ENCODE results near the gene VAV3.

DNA sequence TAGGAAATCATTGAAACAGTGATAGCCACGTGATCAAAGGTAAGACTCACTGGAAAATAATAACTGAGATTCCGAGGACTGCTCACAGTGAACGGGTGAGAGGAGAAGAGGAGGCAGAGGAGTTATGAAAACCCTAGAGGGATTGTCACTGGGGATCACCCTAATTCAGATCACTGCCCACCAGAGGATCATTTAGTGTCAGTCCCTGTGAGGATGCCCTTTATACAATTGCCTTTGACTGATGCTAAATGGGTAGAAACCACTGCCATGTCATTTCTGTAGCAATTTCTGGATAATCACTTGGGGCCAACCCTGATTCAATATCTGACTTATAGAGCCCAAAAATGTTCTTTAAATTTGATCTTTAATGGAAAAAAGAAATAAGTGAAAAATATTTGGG is 14.1 kb upstream of the VAV3 start:
- no peak for TF ChIP-seq POLR2A (IDR thresholded peaks at IDR 0.05)
- TF ChIP-seq, protein P1, sequence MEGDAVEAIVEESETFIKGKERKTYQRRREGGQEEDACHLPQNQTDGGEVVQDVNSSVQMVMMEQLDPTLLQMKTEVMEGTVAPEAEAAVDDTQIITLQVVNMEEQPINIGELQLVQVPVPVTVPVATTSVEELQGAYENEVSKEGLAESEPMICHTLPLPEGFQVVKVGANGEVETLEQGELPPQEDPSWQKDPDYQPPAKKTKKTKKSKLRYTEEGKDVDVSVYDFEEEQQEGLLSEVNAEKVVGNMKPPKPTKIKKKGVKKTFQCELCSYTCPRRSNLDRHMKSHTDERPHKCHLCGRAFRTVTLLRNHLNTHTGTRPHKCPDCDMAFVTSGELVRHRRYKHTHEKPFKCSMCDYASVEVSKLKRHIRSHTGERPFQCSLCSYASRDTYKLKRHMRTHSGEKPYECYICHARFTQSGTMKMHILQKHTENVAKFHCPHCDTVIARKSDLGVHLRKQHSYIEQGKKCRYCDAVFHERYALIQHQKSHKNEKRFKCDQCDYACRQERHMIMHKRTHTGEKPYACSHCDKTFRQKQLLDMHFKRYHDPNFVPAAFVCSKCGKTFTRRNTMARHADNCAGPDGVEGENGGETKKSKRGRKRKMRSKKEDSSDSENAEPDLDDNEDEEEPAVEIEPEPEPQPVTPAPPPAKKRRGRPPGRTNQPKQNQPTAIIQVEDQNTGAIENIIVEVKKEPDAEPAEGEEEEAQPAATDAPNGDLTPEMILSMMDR (IDR thresholded peaks at IDR 0.05) = no peak
